ENCODE data around the gene CLIP4. TPM values are rescaled to one million over a fixed set of nuclear protein-coding genes. Genes with fewer than 3 reads are reported as not detected.

CLIP4 gene
- total and polyA plus RNA-seq, 2 of the 4 experiments (the other 2 are of a cell fraction): 29.7 to 66.3 TPM

DNA sequence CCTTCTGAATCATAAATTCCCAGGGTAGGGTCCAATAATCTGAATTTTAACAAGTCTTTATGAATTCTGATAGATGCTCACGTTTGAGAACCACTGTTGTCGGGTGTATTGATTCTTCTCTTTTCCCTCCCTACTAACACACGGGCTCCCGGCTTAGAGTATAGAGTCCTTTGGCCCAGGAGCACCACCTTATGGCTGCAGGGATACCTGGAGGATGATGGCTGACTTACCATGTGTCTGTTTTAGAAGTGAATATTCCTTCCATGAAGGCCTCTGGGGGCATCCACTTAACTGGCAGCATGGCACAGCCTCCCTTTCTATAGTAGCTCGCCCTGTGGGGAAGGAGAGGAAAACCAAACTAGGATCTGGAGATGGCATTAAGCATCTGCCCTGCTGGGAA, 91.7 kb downstream of the CLIP4 start:
- Histone ChIP-seq H3K18ac (ENCODE audit: low read depth, low read length) (no peak overlapping the region), H2AK5ac (ENCODE audit: low read depth, low read length) (no peak overlapping the region), H3K27me3 (ENCODE audit: control insufficient read depth, insufficient read depth, low read length) (no peaks in the 10 kb centered on the region), H3K4me3 (ENCODE audit: insufficient read depth, low read depth, low read length) (no peak overlapping the region), H4K91ac (ENCODE audit: insufficient read depth, low read depth, low read length) (no peak overlapping the region), H3K9me3 (ENCODE audit: control insufficient read depth, insufficient read depth, low read length) (no peaks in the 10 kb centered on the region), H3K9me1 (ENCODE audit: insufficient read depth, low read length) (peaks cover 3% of the 10 kb centered on the region; the same call in 1 of the 2 replicates), H3K27ac (ENCODE audit: insufficient read depth, low read length) (no peak overlapping the region), H3K36me3 (ENCODE audit: control insufficient read depth, insufficient read depth, low read length) (no peaks in the 10 kb centered on the region), H2AFZ (replicated peaks; ENCODE audit: low read length, poor library complexity) (no peak overlapping the region), H2AK9ac (replicated peaks; ENCODE audit: low read depth, low read length, poor library complexity) (no peak overlapping the region), H4K8ac (ENCODE audit: low read depth in 2 of 2, low read length in 2 of 2) (no peak overlapping the region), H3K23ac (ENCODE audit: low read depth, low read length) (no peak overlapping the region), H3K79me1 (ENCODE audit: low read depth in 1 of 2, low read length in 2 of 2) (no peaks in the 10 kb centered on the region), H3K4ac (ENCODE audit: low read depth, low read length) (no peak overlapping the region), H2BK120ac (ENCODE audit: low read depth, low read length) (no peak overlapping the region), H3K14ac (replicated peaks; ENCODE audit: low read depth, low read length) (no peak overlapping the region), H4K5ac (ENCODE audit: low read depth, low read length) (no peak overlapping the region), H2BK5ac (ENCODE audit: low read depth, low read length, poor library complexity, severe bottlenecking) (no peak overlapping the region), H2BK15ac (ENCODE audit: low read depth, low read length) (no peak overlapping the region), H3K56ac (ENCODE audit: extremely low read depth, insufficient read depth, low read length) (no peak overlapping the region), H2BK20ac (ENCODE audit: low read depth, low read length) (no peak overlapping the region; the same call in 1 of the 2 replicates), H3K4me2 (ENCODE audit: low read depth, low read length) (no peak overlapping the region), H4K20me1 (ENCODE audit: insufficient read depth, low read length) (no peaks in the 10 kb centered on the region), H3K4me1 (ENCODE audit: control insufficient read depth, insufficient read depth, low read length) (peaks cover 10% of the 10 kb centered on the region), H3K9ac (ENCODE audit: low read depth, low read length) (no peak overlapping the region)
- BruUV-seq (replicated peaks): no TSS peak
- ChIA-PET CTCF (interaction anchor here (0.9 to 1.4 kb wide), 2 partner anchors 18 to 24 kb away, joined by 3 read pairs; no protein-coding TSS in a partner anchor), POLR2A (ENCODE audit: unreplicated experiment) (no interaction called here)
- DNase-seq (no peak), ATAC-seq (ENCODE audit: low read depth) (no peak; the same call in 1 of the 2 replicates)
- intact Hi-C loops (cut with micrococcal nuclease) (no loop called here), in situ Hi-C loops (cut with MboI; ENCODE audit: low sequenced_read_pairs) (no loop called here), dilution Hi-C loops (cut with HindIII; ENCODE audit: low sequenced_read_pairs, unreplicated experiment) (no loop called here)
- WGBS, 2 experiments (ENCODE audit: extremely low coverage in 2 of 2, insufficient read length in 1 of 2): no CpG with 5 or more reads among the region's 5 CpGs
- no peak for TF ChIP-seq MXI1 (IDR thresholded peaks at IDR 0.05; ENCODE audit: borderline replicate concordance, low read depth, low read length)
- TF ChIP-seq, protein P1, sequence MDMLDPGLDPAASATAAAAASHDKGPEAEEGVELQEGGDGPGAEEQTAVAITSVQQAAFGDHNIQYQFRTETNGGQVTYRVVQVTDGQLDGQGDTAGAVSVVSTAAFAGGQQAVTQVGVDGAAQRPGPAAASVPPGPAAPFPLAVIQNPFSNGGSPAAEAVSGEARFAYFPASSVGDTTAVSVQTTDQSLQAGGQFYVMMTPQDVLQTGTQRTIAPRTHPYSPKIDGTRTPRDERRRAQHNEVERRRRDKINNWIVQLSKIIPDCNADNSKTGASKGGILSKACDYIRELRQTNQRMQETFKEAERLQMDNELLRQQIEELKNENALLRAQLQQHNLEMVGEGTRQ (IDR thresholded peaks at IDR 0.05; ENCODE audit: low read depth, low read length): no peak
- no peak for TF ChIP-seq NFE2L2 (IDR thresholded peaks at IDR 0.05; ENCODE audit: low read depth, low read length)
- no peak for TF ChIP-seq BHLHE40 (IDR thresholded peaks at IDR 0.05; ENCODE audit: low read depth, low read length)
- TF ChIP-seq SMC3 (IDR thresholded peaks at IDR 0.05; ENCODE audit: low read depth, low read length): no peak
- TF ChIP-seq FOS (IDR thresholded peaks at IDR 0.05; ENCODE audit: low read depth, low read length): no peak
- no peak for TF ChIP-seq POLR2A (IDR thresholded peaks at IDR 0.05; ENCODE audit: low read depth, low read length)
- TF ChIP-seq, protein P2, sequence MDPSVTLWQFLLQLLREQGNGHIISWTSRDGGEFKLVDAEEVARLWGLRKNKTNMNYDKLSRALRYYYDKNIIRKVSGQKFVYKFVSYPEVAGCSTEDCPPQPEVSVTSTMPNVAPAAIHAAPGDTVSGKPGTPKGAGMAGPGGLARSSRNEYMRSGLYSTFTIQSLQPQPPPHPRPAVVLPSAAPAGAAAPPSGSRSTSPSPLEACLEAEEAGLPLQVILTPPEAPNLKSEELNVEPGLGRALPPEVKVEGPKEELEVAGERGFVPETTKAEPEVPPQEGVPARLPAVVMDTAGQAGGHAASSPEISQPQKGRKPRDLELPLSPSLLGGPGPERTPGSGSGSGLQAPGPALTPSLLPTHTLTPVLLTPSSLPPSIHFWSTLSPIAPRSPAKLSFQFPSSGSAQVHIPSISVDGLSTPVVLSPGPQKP (IDR thresholded peaks at IDR 0.05; ENCODE audit: borderline replicate concordance, low read depth, low read length): no peak
- TF ChIP-seq RAD21 (IDR thresholded peaks at IDR 0.05; ENCODE audit: low read length): no peak
- no peak for TF ChIP-seq RFX5 (IDR thresholded peaks at IDR 0.05; ENCODE audit: low read depth, low read length)
- TF ChIP-seq MAFK (IDR thresholded peaks at IDR 0.05; ENCODE audit: low read depth, low read length): no peak
